K562 (cell line): ENCODE measurements around the gene IRF6. TPM values are rescaled to one million over a fixed set of nuclear protein-coding genes. Genes with fewer than 3 reads are reported as not detected.

Experiments
- BMI1 ChIP-seq: fragments of 150-350 bp; IDR thresholded peaks from 2 replicates; pipeline ENCODE4 v1.6.1; 2014; ENCODE audit warnings: low read length
- CEBPG ChIP-seq, 3 experiments: fragments of 200-800 bp in 1 of 3; sonication (Bioruptor generic) in 1 of 3; sonication (generic) in 1 of 3; formaldehyde crosslinking in 1 of 3; IDR thresholded peaks in 2 of 3; conservative IDR thresholded peaks in 1 of 3; 2 replicates each; pipeline versions ENCODE4 v1.6.1 to v1.8.0; 2016 to 2022; ENCODE audit warnings: missing compliant biosample characterization in 2 of 3, missing genetic modification characterization in 2 of 3, mild to moderate bottlenecking in 1 of 3, missing genetic modification reagents in 1 of 3
- CHD4 ChIP-seq: fragments of 200-600 bp; sonication (generic); IDR thresholded peaks from 3 replicates; pipeline ENCODE4 v1.6.1; 2012; ENCODE audit warnings: low read depth, mild to moderate bottlenecking, mixed read lengths, low read length, inconsistent platforms; ENCODE audit not compliant: insufficient read depth, insufficient replicate concordance, poor library complexity, severe bottlenecking
- ELF2 ChIP-seq: fragments of 250-450 bp; sonication (Bioruptor Pico); IDR thresholded peaks from 2 replicates; pipeline ENCODE4 v1.5.0; 2021; ENCODE audit warnings: mild to moderate bottlenecking
- EP400 ChIP-seq: fragments of 450-650 bp; IDR thresholded peaks from 2 replicates; pipeline ENCODE4 v1.6.1; 2017; ENCODE audit warnings: antibody characterized with exemption, mild to moderate bottlenecking, moderate library complexity
- KLF6 ChIP-seq: fragments of 250-450 bp; sonication (Bioruptor Pico); IDR thresholded peaks from 2 replicates; pipeline ENCODE4 v1.4.0; 2020; ENCODE audit warnings: mild to moderate bottlenecking, moderate library complexity, borderline replicate concordance
- MAFG ChIP-seq: fragments of 450-650 bp; conservative IDR thresholded peaks from 2 replicates; pipeline ENCODE4 v1.6.1; 2016; ENCODE audit warnings: missing genetic modification characterization, missing compliant biosample characterization
- PHF8 ChIP-seq: fragments of 200-600 bp; sonication (generic); IDR thresholded peaks from 2 replicates; pipeline ENCODE4 v1.6.1; 2012; ENCODE audit warnings: mixed run types, mild to moderate bottlenecking, inconsistent platforms, low read length, moderate library complexity, borderline replicate concordance
- RBFOX2 ChIP-seq: fragments of 200-400 bp; formaldehyde crosslinking; IDR thresholded peaks from 2 replicates; pipeline ENCODE4 v1.6.1; 2017; ENCODE audit warnings: low read depth, mild to moderate bottlenecking, low read length, moderate library complexity
- RBM14 ChIP-seq: fragments of 200-400 bp; formaldehyde crosslinking; IDR thresholded peaks from 2 replicates; pipeline ENCODE4 v1.6.1; 2018; ENCODE audit warnings: low read depth, mild to moderate bottlenecking, low read length, moderate library complexity, borderline replicate concordance; ENCODE audit not compliant: insufficient read depth
- SETDB1 ChIP-seq: IDR thresholded peaks from one replicate; pipeline ENCODE4 v1.6.1; 2012; ENCODE audit warnings: low read length, control low read depth, inconsistent platforms
- ZNF347 ChIP-seq: fragments of 450-650 bp; formaldehyde crosslinking; IDR thresholded peaks from 2 replicates; pipeline ENCODE4 v1.4.0; 2020; ENCODE audit warnings: low read depth, mild to moderate bottlenecking, moderate library complexity
- ZZZ3 ChIP-seq: fragments of 450-650 bp; IDR thresholded peaks from 2 replicates; pipeline ENCODE4 v1.6.1; 2016; ENCODE audit warnings: antibody characterized with exemption, mild to moderate bottlenecking, moderate library complexity
- polyA plus RNA-seq, 8 experiments: library from polyadenylated mRNA; depleted of rRNA in 4 of 8; stranded (reverse) in 5 of 8; unstranded in 3 of 8; fragments of >200 nt; fragmentation: Nextera tagmentation in 2 of 8; fragmentation: Illumina TruSeq in 1 of 8; extraction: Ambion mirVana in 2 of 8; extraction: Trizol in 1 of 8; gene quantifications; 2 replicates each; pipeline versions ENCODE4 v1.2.1 to v1.2.3, GENCODE V29; 2011 to 2014; ENCODE audit warnings: inconsistent platforms in 1 of 8, missing spikeins in 1 of 8
- total RNA-seq, 7 experiments: library from RNA; depleted of rRNA in 6 of 7; stranded (reverse); fragments of >200 nt in 6 of 7; fragmentation: Illumina TruSeq in 2 of 7; extraction: Trizol in 2 of 7; gene quantifications; 2 replicates each; pipeline versions ENCODE4 v1.2.1 to v1.2.3, GENCODE V29; 2011 to 2021; ENCODE audit warnings: low replicate concordance in 1 of 7
- TF ChIP-seq, protein P1 (sequence below), 2 experiments: fragments of 150-350 bp in 1 of 2; IDR thresholded peaks; 2 replicates each; pipeline ENCODE4 v1.6.1; 2012 to 2016; ENCODE audit warnings: low read depth in 2 of 2, low read length in 2 of 2, mild to moderate bottlenecking in 1 of 2, moderate library complexity in 1 of 2
- TF ChIP-seq, protein P2 (sequence below): sonication (generic); formaldehyde crosslinking; IDR thresholded peaks from 2 replicates; pipeline ENCODE4 v1.8.0; 2022; ENCODE audit warnings: mild to moderate bottlenecking, missing genetic modification reagents
- TF ChIP-seq, protein P3 (sequence below): IDR thresholded peaks from 2 replicates; pipeline ENCODE4 v1.6.1; 2012; ENCODE audit warnings: low read depth, low read length, improper control_type of control experiment, borderline replicate concordance
- TF ChIP-seq, protein P4 (sequence below): fragments of 200-800 bp; sonication (Bioruptor generic); IDR thresholded peaks from 2 replicates; pipeline ENCODE4 v1.6.1; 2017; ENCODE audit warnings: missing genetic modification characterization, missing compliant biosample characterization

Gene IRF6
- total and polyA plus RNA-seq, 9 of the 15 experiments (the other 6 are each of a cell fraction or from before 2014, with no cell fraction given) = 0.03 to 0.65 (median 0.17) TPM

DNA sequence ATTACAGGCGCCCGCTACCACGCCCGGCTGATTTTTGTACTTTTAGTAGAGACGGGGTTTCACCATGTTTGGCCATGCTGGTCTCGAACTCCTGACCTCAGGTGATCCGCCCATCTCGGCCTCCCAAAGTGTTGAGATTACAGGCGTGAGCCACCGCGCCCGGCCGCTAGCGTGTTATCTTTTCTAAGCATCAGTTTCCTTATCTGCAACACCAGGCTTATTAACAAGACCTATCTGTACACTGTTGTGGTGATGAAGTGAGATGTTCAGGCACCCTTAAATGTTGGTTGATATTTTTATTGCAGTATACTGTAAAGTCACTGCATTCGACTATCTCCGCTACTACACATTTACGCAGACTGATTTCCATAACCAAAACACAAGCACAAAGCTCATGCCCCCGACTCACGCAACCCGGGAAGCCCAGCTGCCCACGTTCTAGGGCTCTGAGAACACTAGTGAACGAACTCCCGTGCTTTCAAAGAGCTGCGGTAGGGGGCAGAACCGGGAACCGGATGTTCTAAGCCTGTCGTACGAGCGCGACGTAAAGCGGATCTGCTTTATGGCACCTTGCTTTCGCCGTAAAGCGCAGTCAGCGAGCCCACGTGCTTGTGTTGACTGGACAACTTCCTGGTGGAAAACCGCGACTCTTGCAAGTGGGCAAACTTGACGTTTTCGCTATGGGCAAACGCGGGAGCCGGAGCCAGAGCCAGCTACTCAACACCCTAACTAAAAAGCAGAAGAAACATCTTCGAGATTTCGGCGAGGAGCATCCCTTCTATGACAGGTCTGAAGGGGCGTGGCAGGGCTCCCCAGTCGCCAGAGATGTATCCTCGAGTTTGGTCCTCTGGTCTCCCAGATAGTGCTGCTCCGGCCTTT lies 21.7 kb upstream of the IRF6 start, which contains the start of gene UTP25 (continued):
- TF ChIP-seq EP400 (peak; percentile 99), ZNF347 (CRISPR knock-in tag) (no peak), SETDB1 (no peak), RBM14 (no peak), ELF2 (peak; percentile 95), CEBPG (CRISPR knock-in tag; IDR thresholded peaks at IDR 0.05) (no peak), CEBPG (tag; conservative IDR thresholded peaks at IDR 0.05 in 1 of 2, IDR thresholded peaks at IDR 0.05 in 1 of 2) (no peak), ZZZ3 (no peak), BMI1 (no peak), PHF8 (peak; percentile 77; the same call in 1 of the 2 replicates), RBFOX2 (peak; percentile 69), CHD4 (peak; percentile 45), MAFG (tag) (no peak), KLF6 (peak; percentile 49; the same call in 1 of the 2 replicates)
- TF ChIP-seq, protein P1, sequence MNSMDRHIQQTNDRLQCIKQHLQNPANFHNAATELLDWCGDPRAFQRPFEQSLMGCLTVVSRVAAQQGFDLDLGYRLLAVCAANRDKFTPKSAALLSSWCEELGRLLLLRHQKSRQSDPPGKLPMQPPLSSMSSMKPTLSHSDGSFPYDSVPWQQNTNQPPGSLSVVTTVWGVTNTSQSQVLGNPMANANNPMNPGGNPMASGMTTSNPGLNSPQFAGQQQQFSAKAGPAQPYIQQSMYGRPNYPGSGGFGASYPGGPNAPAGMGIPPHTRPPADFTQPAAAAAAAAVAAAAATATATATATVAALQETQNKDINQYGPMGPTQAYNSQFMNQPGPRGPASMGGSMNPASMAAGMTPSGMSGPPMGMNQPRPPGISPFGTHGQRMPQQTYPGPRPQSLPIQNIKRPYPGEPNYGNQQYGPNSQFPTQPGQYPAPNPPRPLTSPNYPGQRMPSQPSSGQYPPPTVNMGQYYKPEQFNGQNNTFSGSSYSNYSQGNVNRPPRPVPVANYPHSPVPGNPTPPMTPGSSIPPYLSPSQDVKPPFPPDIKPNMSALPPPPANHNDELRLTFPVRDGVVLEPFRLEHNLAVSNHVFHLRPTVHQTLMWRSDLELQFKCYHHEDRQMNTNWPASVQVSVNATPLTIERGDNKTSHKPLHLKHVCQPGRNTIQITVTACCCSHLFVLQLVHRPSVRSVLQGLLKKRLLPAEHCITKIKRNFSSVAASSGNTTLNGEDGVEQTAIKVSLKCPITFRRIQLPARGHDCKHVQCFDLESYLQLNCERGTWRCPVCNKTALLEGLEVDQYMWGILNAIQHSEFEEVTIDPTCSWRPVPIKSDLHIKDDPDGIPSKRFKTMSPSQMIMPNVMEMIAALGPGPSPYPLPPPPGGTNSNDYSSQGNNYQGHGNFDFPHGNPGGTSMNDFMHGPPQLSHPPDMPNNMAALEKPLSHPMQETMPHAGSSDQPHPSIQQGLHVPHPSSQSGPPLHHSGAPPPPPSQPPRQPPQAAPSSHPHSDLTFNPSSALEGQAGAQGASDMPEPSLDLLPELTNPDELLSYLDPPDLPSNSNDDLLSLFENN (IDR thresholded peaks at IDR 0.05; ENCODE audit: low read depth in 2 of 2, low read length in 2 of 2) = peak in 1 of 2 experiments; percentile 17; a peak in 2 of 4 replicates
- TF ChIP-seq, protein P2, sequence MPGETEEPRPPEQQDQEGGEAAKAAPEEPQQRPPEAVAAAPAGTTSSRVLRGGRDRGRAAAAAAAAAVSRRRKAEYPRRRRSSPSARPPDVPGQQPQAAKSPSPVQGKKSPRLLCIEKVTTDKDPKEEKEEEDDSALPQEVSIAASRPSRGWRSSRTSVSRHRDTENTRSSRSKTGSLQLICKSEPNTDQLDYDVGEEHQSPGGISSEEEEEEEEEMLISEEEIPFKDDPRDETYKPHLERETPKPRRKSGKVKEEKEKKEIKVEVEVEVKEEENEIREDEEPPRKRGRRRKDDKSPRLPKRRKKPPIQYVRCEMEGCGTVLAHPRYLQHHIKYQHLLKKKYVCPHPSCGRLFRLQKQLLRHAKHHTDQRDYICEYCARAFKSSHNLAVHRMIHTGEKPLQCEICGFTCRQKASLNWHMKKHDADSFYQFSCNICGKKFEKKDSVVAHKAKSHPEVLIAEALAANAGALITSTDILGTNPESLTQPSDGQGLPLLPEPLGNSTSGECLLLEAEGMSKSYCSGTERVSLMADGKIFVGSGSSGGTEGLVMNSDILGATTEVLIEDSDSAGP (CRISPR knock-in tag) = no peak
- TF ChIP-seq, protein P3, sequence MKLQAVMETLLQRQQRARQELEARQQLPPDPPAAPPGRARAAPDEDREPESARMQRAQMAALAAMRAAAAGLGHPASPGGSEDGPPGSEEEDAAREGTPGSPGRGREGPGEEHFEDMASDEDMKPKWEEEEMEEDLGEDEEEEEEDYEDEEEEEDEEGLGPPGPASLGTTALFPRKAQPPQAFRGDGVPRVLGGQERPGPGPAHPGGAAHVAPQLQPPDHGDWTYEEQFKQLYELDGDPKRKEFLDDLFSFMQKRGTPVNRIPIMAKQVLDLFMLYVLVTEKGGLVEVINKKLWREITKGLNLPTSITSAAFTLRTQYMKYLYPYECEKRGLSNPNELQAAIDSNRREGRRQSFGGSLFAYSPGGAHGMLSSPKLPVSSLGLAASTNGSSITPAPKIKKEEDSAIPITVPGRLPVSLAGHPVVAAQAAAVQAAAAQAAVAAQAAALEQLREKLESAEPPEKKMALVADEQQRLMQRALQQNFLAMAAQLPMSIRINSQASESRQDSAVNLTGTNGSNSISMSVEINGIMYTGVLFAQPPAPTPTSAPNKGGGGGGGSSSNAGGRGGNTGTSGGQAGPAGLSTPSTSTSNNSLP = no peak
- TF ChIP-seq, protein P4, sequence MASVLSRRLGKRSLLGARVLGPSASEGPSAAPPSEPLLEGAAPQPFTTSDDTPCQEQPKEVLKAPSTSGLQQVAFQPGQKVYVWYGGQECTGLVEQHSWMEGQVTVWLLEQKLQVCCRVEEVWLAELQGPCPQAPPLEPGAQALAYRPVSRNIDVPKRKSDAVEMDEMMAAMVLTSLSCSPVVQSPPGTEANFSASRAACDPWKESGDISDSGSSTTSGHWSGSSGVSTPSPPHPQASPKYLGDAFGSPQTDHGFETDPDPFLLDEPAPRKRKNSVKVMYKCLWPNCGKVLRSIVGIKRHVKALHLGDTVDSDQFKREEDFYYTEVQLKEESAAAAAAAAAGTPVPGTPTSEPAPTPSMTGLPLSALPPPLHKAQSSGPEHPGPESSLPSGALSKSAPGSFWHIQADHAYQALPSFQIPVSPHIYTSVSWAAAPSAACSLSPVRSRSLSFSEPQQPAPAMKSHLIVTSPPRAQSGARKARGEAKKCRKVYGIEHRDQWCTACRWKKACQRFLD (CRISPR knock-in tag) = no peak
